Spleen (tissue), 7 donors: ENCODE results near the gene ARFIP1.

Experiments
- CTCF ChIP-seq, 11 experiments: fragments of 200-600 bp in 7 of 11; fragments of 450-650 bp in 4 of 11; sonication (generic) in 4 of 11; IDR thresholded peaks in 8 of 11; conservative IDR thresholded peaks in 3 of 11; 1 replicate in 7 of 11; 2 replicates in 4 of 11; pipeline versions ENCODE4 v1.4.0 to v1.8.0; 2016 to 2021; ENCODE audit warnings: antibody characterized with exemption in 11 of 11, inconsistent platforms in 4 of 11, mild to moderate bottlenecking in 1 of 11
- POLR2A ChIP-seq, 3 donors: fragments of 450-650 bp; IDR thresholded peaks; one replicate each; pipeline ENCODE4 v1.5.1; 2017; ENCODE audit warnings: antibody characterized with exemption in 3 of 3, mild to moderate bottlenecking in 1 of 3
- donor health status: DM: no; HTN: no; CAD: no; lungs with moderate emphysema.
- donor health status: DM: no; HTN: no; CAD: no.
- donor health status: DM: no; HTN: no; CAD: no.

- TF ChIP-seq CTCF (IDR thresholded peaks at IDR 0.05 in 8 of 11, conservative IDR thresholded peaks at IDR 0.05 in 3 of 11), result no peak
- TF ChIP-seq POLR2A (IDR thresholded peaks at IDR 0.05), result no peak
These were observed 77.2 kb downstream of the ARFIP1 start for GRCh38 chr4:152856960-152857359.
